ENCODE measurements around the gene TPRN.
A peak's percentile ranks its signal among the peaks of the same experiment; 100 is the strongest.

The TPRN gene

GRCh38 chr9:137168904-137169856 is 31.4 kb downstream of the TPRN start:
- peaks cover 94% of the 10 kb centered on the region for H3K27me3 Mint-ChIP-seq (ENCODE audit: low read depth, poor library complexity)
- peak; percentile 60 for DNase-seq

DNA sequence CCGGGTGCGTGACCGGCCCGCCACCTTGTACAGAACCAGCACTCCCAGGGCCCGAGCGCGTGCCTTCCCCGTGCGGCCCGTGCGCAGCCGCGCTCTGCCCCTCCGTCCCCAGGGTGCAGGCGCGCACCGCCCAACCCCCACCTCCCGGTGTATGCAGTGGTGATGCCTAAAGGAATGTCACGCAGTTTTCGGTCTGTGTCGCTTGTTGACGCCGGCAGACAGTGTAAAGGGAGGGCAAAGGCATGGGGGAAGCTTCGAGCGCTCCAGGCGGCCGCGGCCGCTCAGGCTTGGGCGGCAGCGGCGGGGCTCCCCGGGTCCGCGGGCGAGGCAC is 32.0 kb downstream of the TPRN start:
- peak; percentile 36 for DNase-seq
- H3K27ac Mint-ChIP-seq = no peak overlapping the region
- no peak overlapping the region for H3K4me3 Mint-ChIP-seq
- H3K36me3 Mint-ChIP-seq (ENCODE audit: low read depth) = no peaks in the 10 kb centered on the region
- peaks cover 94% of the 10 kb centered on the region for H3K27me3 Mint-ChIP-seq (ENCODE audit: low read depth, poor library complexity)
- no peaks in the 10 kb centered on the region for H3K9me3 Mint-ChIP-seq
- TF ChIP-seq, protein P1, sequence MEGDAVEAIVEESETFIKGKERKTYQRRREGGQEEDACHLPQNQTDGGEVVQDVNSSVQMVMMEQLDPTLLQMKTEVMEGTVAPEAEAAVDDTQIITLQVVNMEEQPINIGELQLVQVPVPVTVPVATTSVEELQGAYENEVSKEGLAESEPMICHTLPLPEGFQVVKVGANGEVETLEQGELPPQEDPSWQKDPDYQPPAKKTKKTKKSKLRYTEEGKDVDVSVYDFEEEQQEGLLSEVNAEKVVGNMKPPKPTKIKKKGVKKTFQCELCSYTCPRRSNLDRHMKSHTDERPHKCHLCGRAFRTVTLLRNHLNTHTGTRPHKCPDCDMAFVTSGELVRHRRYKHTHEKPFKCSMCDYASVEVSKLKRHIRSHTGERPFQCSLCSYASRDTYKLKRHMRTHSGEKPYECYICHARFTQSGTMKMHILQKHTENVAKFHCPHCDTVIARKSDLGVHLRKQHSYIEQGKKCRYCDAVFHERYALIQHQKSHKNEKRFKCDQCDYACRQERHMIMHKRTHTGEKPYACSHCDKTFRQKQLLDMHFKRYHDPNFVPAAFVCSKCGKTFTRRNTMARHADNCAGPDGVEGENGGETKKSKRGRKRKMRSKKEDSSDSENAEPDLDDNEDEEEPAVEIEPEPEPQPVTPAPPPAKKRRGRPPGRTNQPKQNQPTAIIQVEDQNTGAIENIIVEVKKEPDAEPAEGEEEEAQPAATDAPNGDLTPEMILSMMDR (IDR thresholded peaks at IDR 0.05) = no peak
- no peaks in the 10 kb centered on the region for H3K4me1 Mint-ChIP-seq

More at GRCh38 chr9:137168904-137169856, 31.4 kb downstream of the TPRN start:
- Mint-ChIP-seq H3K4me1 (no peaks in the 10 kb centered on the region), H3K4me3 (peak overlapping the region; percentile 72), H3K27ac (no peak overlapping the region), H3K36me3 (ENCODE audit: low read depth) (no peaks in the 10 kb centered on the region), H3K9me3 (no peaks in the 10 kb centered on the region)
- TF ChIP-seq, protein P1 (IDR thresholded peaks at IDR 0.05) = no peak

GRCh38 chr9:137167747-137168572 is 32.6 kb downstream of the TPRN start:
- Mint-ChIP-seq H3K4me1 (no peaks in the 10 kb centered on the region), H3K36me3 (ENCODE audit: low read depth) (no peaks in the 10 kb centered on the region), H3K4me3 (no peak overlapping the region)

DNA sequence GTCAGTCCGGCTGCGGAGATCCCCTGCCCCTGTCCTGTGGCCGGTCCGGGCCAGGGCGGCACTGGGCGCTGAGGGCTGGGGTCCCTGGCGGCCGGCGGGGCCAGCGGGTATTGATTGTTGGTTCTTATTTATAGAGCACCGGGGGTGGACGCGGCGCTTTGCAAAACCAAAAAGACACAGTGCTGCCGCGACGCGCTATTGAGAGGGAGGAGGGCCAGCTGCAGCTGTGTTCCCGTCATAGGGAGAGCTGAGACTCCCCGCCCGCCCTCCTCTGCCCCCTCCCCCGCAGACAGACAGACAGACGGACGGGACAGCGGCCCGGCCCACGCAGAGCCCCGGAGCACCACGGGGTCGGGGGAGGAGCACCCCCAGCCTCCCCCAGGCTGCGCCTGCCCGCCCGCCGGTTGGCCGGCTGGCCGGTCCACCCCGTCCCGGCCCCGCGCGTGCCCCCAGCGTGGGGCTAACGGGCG is 33.2 kb downstream of the TPRN start:
- Mint-ChIP-seq H3K4me3 (no peak overlapping the region), H3K9me3 (no peaks in the 10 kb centered on the region), H3K27ac (no peak overlapping the region), H3K4me1 (no peaks in the 10 kb centered on the region), H3K27me3 (ENCODE audit: low read depth, poor library complexity) (peaks cover 94% of the 10 kb centered on the region), H3K36me3 (ENCODE audit: low read depth) (no peaks in the 10 kb centered on the region)
- TF ChIP-seq, protein P1 (IDR thresholded peaks at IDR 0.05) = no peak
- DNase-seq = no peak

More at GRCh38 chr9:137167747-137168572, 32.6 kb downstream of the TPRN start:
- no peaks in the 10 kb centered on the region for H3K9me3 Mint-ChIP-seq
- peaks cover 94% of the 10 kb centered on the region for H3K27me3 Mint-ChIP-seq (ENCODE audit: low read depth, poor library complexity)
- DNase-seq = peak; percentile 64
- H3K27ac Mint-ChIP-seq = no peak overlapping the region
- TF ChIP-seq, protein P1 (IDR thresholded peaks at IDR 0.05) = no peak

- Mint-ChIP-seq H3K4me1 (no peaks in the 10 kb centered on the region), H3K9me3 (no peaks in the 10 kb centered on the region), H3K27me3 (ENCODE audit: low read depth, poor library complexity) (peaks cover 94% of the 10 kb centered on the region), H3K36me3 (ENCODE audit: low read depth) (no peaks in the 10 kb centered on the region), H3K27ac (no peak overlapping the region), H3K4me3 (no peak overlapping the region)
- TF ChIP-seq, protein P1 (IDR thresholded peaks at IDR 0.05) = no peak
- DNase-seq = no peak
Observed at GRCh38 chr9:137166380-137167229, 33.9 kb downstream of the TPRN start.
